Endothelial cell of umbilical vein (primary cell): Measurements from ENCODE around the gene SLAIN2. TPM values are rescaled to one million over a fixed set of nuclear protein-coding genes. Genes with fewer than 3 reads are reported as not detected.

ENCODE experiments used
- BruUV-seq: library from RNA; stranded (reverse); fragments of 400-500 nt; replicated peaks from 2 replicates; lab custom pipeline; 2021; lab: Mats Ljungman, UMichigan
- CTCF ChIA-PET: fragments of 300-600, 350-600 bp; sonication (Branson Sonifier 250); formaldehyde crosslinking; loops from one replicate; lab custom pipeline; 2021; ENCODE audit warnings: antibody characterized with exemption, inconsistent platforms; lab: Charles Lee
- POLR2A ChIA-PET: fragments of 300-600, 350-600 bp; sonication (Branson Sonifier 250); formaldehyde crosslinking; loops from one replicate; lab custom pipeline; 2021; ENCODE audit warnings: antibody characterized with exemption, inconsistent platforms; lab: Charles Lee
- DNase-seq: peaks from one replicate; pipeline ENCODE4 v3.0.0-alpha.2; 2011; ENCODE audit warnings: low read depth, low spot score
- FAIRE-seq: peaks from 2 replicates; lab custom pipeline; 2011; peaks lifted over from hg19 to GRCh38; lab: Jason Lieb, UNC
- H2AFZ ChIP-seq: 2 replicates; pipeline ENCODE4 v1.6.0; 2012; ENCODE audit warnings: low read depth, low read length, control low read depth, inconsistent platforms
- H3K27ac ChIP-seq: 2 replicates; pipeline ENCODE4 v1.5.1; 2011; ENCODE audit warnings: low read depth, mild to moderate bottlenecking, control low read depth, low read length, moderate library complexity; ENCODE audit not compliant: insufficient read depth
- H3K27me3 ChIP-seq, 2 experiments: 2 replicates each; pipeline versions ENCODE4 v1.6.0 to v1.6.1; 2011; ENCODE audit warnings: low read length in 2 of 2, mixed read lengths in 1 of 2; ENCODE audit not compliant: control insufficient read depth in 2 of 2, insufficient read depth in 2 of 2
- H3K36me3 ChIP-seq, 2 experiments: 2 replicates in 1 of 2; 3 replicates in 1 of 2; pipeline ENCODE4 v1.5.1; 2011; ENCODE audit warnings: low read length in 2 of 2, mild to moderate bottlenecking in 1 of 2, moderate library complexity in 1 of 2; ENCODE audit not compliant: control insufficient read depth in 2 of 2, insufficient read depth in 2 of 2; ENCODE audit errors: extremely low read depth in 1 of 2
- H3K4me1 ChIP-seq: 3 replicates; pipeline ENCODE4 v1.5.1; 2011; ENCODE audit warnings: mild to moderate bottlenecking, low read length; ENCODE audit not compliant: control insufficient read depth, insufficient read depth; ENCODE audit errors: extremely low read depth
- H3K4me2 ChIP-seq: 2 replicates; pipeline ENCODE4 v1.6.1; 2011; ENCODE audit warnings: low read length, control low read depth, mixed read lengths; ENCODE audit not compliant: insufficient read depth
- H3K4me3 ChIP-seq, 3 experiments: fragments of 200-600 bp in 1 of 3; sonication (generic), shearing (Covaris generic) in 1 of 3; replicated peaks in 1 of 3; 2 replicates each; pipeline ENCODE4 v1.5.1; 2011 to 2016; ENCODE audit warnings: control low read depth in 3 of 3, low read length in 3 of 3, mild to moderate bottlenecking in 2 of 3, inconsistent platforms in 1 of 3, low read depth in 1 of 3, moderate library complexity in 1 of 3; ENCODE audit not compliant: insufficient read depth in 1 of 3
- H3K79me2 ChIP-seq: 2 replicates; pipeline ENCODE4 v1.6.0; 2012; ENCODE audit warnings: low read length, inconsistent platforms; ENCODE audit not compliant: control insufficient read depth, insufficient read depth
- H3K9ac ChIP-seq: replicated peaks from 2 replicates; pipeline ENCODE3; 2011; ENCODE audit warnings: low read length, control low read depth; ENCODE audit not compliant: insufficient read depth; ENCODE audit errors: extremely low read depth
- H3K9me1 ChIP-seq: replicated peaks from 3 replicates; pipeline ENCODE4 v1.6.0; 2011; ENCODE audit warnings: mild to moderate bottlenecking, low read length; ENCODE audit not compliant: control insufficient read depth, insufficient read depth; ENCODE audit errors: extremely low read depth
- H3K9me3 ChIP-seq: replicated peaks from 2 replicates; pipeline ENCODE4 v1.5.1; 2012; ENCODE audit warnings: low read length, inconsistent platforms; ENCODE audit not compliant: control insufficient read depth, insufficient read depth
- H4K20me1 ChIP-seq: replicated peaks from 2 replicates; pipeline ENCODE3; 2011; ENCODE audit warnings: mild to moderate bottlenecking, low read length; ENCODE audit not compliant: control insufficient read depth, insufficient read depth; ENCODE audit errors: extremely low read depth
- FOS ChIP-seq: IDR thresholded peaks from 2 replicates; pipeline ENCODE4 v1.6.1; 2011; ENCODE audit warnings: mild to moderate bottlenecking, low read length, moderate library complexity, borderline replicate concordance; ENCODE audit not compliant: insufficient read depth
- JUN ChIP-seq: IDR thresholded peaks from 2 replicates; pipeline ENCODE4 v1.6.1; 2011; ENCODE audit warnings: borderline replicate concordance, low read depth; ENCODE audit not compliant: insufficient read length, insufficient read depth
- dilution Hi-C: fragments of 300-500 bp; cut with MboI; formaldehyde crosslinking; loops from one replicate; pipeline ENCODE4 v1.15.0; 2019; ENCODE audit warnings: low sequenced_read_pairs; ENCODE audit not compliant: extremely low pct_ligation_motif_present
- intact Hi-C: fragments of 100-400 bp; cut with micrococcal nuclease; formaldehyde crosslinking; loops from one replicate; pipeline ENCODE4 v1.10.0; 2022
- polyA plus RNA-seq, 4 experiments: library from polyadenylated mRNA; depleted of rRNA in 3 of 4; stranded (reverse) in 3 of 4; unstranded in 1 of 4; fragments of >200 nt; gene quantifications; 2 replicates each; pipeline versions ENCODE4 v1.2.1 to v1.2.3, GENCODE V29; 2011 to 2012; ENCODE audit warnings: missing spikeins in 1 of 4
- total RNA-seq: library from RNA; stranded (reverse); gene quantifications from 2 replicates; pipeline ENCODE4 v1.2.3, GENCODE V29; 2021
- TF ChIP-seq, protein P1 (sequence below), 2 donors: IDR thresholded peaks; 1 replicate in 1 of 2; 2 replicates in 1 of 2; pipeline ENCODE4 v1.5.1; 2011; ENCODE audit warnings: low read length in 2 of 2, mild to moderate bottlenecking in 2 of 2, moderate library complexity in 2 of 2, control low read depth in 1 of 2, inconsistent platforms in 1 of 2, low read depth in 1 of 2; ENCODE audit not compliant: insufficient read depth in 1 of 2; ENCODE audit errors: extremely low read depth in 1 of 2
- TF ChIP-seq, protein P2 (sequence below): IDR thresholded peaks from 2 replicates; pipeline ENCODE4 v1.6.1; 2011; ENCODE audit not compliant: insufficient read depth, insufficient read length

The SLAIN2 gene
- total and polyA plus RNA-seq, 2 donors (not counting 3 experiments of a cell fraction or from before 2014, with no cell fraction given): 27.4 to 49.5 TPM

DNA sequence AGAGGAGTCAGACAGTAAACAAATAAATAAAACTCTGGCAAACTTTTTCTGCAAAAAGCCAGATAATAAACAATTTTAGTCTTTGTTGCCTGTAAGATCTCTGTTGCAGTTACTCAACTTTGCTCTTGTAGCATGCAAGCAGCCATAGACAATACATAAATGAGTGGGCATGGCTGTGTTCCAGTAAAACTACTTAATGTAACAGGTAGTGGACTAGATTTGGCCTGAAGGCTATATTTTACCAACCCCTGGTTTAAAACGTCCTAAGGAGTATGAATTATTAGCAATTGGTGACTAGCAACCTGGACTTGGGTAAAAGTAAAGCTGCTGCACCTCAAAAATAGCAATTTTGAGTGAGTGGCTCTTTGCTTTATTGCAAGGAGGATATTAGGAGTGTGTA, 30.9 kb downstream of the SLAIN2 start:
- BruUV-seq: no TSS peak
- H3K9ac ChIP-seq: no peak overlapping the region
- no peaks in the 10 kb centered on the region for H3K9me3 ChIP-seq
- H3K36me3 ChIP-seq: no peaks in the 10 kb centered on the region
- H3K79me2 ChIP-seq: peaks cover 17% of the 10 kb centered on the region
- DNase-seq (no peak), FAIRE-seq (no peak)
- POLR2A ChIA-PET: no interaction called here
- TF ChIP-seq, protein P1, sequence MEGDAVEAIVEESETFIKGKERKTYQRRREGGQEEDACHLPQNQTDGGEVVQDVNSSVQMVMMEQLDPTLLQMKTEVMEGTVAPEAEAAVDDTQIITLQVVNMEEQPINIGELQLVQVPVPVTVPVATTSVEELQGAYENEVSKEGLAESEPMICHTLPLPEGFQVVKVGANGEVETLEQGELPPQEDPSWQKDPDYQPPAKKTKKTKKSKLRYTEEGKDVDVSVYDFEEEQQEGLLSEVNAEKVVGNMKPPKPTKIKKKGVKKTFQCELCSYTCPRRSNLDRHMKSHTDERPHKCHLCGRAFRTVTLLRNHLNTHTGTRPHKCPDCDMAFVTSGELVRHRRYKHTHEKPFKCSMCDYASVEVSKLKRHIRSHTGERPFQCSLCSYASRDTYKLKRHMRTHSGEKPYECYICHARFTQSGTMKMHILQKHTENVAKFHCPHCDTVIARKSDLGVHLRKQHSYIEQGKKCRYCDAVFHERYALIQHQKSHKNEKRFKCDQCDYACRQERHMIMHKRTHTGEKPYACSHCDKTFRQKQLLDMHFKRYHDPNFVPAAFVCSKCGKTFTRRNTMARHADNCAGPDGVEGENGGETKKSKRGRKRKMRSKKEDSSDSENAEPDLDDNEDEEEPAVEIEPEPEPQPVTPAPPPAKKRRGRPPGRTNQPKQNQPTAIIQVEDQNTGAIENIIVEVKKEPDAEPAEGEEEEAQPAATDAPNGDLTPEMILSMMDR (IDR thresholded peaks at IDR 0.05; ENCODE audit: extremely low read depth in 1 of 2, insufficient read depth in 1 of 2, low read depth in 1 of 2, low read length in 2 of 2): no peak
- no peaks in the 10 kb centered on the region for H3K9me1 ChIP-seq
- intact Hi-C loops (no loop called here), dilution Hi-C loops (no loop called here)
- peaks cover 11% of the 10 kb centered on the region for H3K4me1 ChIP-seq
- CTCF ChIA-PET: interaction anchor here (0.9 to 1.5 kb wide), 2 partner anchors 9 to 14 kb away, joined by 3 to 4 read pairs; no protein-coding TSS in a partner anchor
- H3K4me2 ChIP-seq: no peak overlapping the region
- no peak overlapping the region for H3K4me3 ChIP-seq
- no peak overlapping the region for H3K27ac ChIP-seq
- no peaks in the 10 kb centered on the region for H3K27me3 ChIP-seq
- H2AFZ ChIP-seq: no peak overlapping the region
- no peaks in the 10 kb centered on the region for H4K20me1 ChIP-seq

DNA sequence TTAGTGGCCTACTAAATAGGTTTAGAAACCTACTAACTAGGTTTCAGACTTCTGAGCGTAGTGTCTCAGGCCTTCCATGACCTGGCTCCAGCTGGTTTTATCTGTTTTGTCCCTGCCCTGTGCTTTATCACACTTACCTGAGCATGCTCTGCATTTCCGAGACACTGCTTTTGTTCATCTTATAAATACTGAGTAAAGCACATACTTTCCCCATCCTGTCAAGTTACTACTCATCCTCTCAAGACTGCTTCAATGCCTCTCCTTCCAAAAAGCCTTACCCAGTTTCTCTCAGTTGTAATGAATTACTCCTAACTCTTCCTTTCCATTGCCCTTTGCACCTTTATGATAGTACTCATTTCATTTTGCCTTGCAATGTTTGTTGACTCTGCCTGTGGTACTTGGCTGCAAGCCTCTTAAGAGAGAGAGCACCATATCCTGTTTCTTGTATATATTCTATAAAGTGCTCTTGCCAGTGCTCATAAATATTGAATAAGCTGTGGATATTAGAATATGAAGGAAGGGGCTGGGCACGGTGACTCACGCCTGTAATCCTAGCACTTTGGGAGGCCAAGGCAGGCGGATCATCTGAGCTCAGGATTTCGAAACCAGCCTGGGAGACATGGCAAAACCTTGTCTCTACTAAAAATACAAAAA, 34.4 kb downstream of the SLAIN2 start:
- Histone ChIP-seq H3K4me3 (peak overlapping the region in 1 of 3 experiments; percentile 17), H3K4me2 (peak overlapping the region; percentile 25), H4K20me1 (no peaks in the 10 kb centered on the region), H2AFZ (no peak overlapping the region), H3K27ac (peak overlapping the region; percentile 22), H3K9me1 (no peaks in the 10 kb centered on the region), H3K4me1 (peaks cover 13% of the 10 kb centered on the region), H3K79me2 (peaks cover 7% of the 10 kb centered on the region), H3K9me3 (no peaks in the 10 kb centered on the region), H3K36me3 (no peaks in the 10 kb centered on the region), H3K27me3 (no peaks in the 10 kb centered on the region), H3K9ac (no peak overlapping the region)
- TF ChIP-seq, protein P2, sequence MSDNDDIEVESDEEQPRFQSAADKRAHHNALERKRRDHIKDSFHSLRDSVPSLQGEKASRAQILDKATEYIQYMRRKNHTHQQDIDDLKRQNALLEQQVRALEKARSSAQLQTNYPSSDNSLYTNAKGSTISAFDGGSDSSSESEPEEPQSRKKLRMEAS: no peak
- peak; percentile 77 for TF ChIP-seq FOS
- peak; percentile 17 for TF ChIP-seq JUN
- ChIA-PET CTCF (interaction anchor here (0.8 to 2.7 kb wide), 7 partner anchors 10 to 58 kb away, joined by 3 to 22 read pairs (median 4); no protein-coding TSS in a partner anchor), POLR2A (interaction anchor here (0.7 to 2.2 kb wide), 3 partner anchors 34 to 587 kb away, joined by 3 to 8 read pairs (median 4); partner anchors contain the start of gene SLAIN2)
- FAIRE-seq (peak; percentile 85), DNase-seq (peak; percentile 90)
- dilution Hi-C loops: no loop called here
- BruUV-seq: no TSS peak
- intact Hi-C loops: loop anchor here (5.0 kb wide), 1 partner anchor 37 kb away; no protein-coding TSS in a partner anchor
